Left ventricle myocardium superior (tissue), 1 donor: Measurements from ENCODE around the gene ZNF384. TPM values are rescaled to one million over a fixed set of nuclear protein-coding genes. Genes with fewer than 3 reads are reported as not detected.

Experiments
- ATAC-seq: fragments of 200-7000 bp; cut with Tn5 transposase; one replicate; pipeline ENCODE4 v1.9.1; 2020; ENCODE audit warnings: mild to moderate bottlenecking, moderate library complexity
- DNase-seq: peaks from one replicate; pipeline ENCODE4 v3.0.0-alpha.2; 2020
- intact Hi-C: fragments of 100-400 bp; cut with micrococcal nuclease; formaldehyde crosslinking; loops from one replicate; pipeline ENCODE4 v1.11.0; 2022
- total RNA-seq: library from RNA; stranded (reverse); fragmentation: NEBNext Ultra II Directional; extraction: Animal tissue kit (Norgen Biotek cat#: 25700); gene quantifications from one replicate; pipeline ENCODE4 v1.2.1, GENCODE V29; 2021
- donor health status: DM: no; HTN: yes; CAD: no; lungs with severe emphysema.

Gene ZNF384
- total RNA-seq, 1 donor from 2014 or later = 31.8 TPM

DNA sequence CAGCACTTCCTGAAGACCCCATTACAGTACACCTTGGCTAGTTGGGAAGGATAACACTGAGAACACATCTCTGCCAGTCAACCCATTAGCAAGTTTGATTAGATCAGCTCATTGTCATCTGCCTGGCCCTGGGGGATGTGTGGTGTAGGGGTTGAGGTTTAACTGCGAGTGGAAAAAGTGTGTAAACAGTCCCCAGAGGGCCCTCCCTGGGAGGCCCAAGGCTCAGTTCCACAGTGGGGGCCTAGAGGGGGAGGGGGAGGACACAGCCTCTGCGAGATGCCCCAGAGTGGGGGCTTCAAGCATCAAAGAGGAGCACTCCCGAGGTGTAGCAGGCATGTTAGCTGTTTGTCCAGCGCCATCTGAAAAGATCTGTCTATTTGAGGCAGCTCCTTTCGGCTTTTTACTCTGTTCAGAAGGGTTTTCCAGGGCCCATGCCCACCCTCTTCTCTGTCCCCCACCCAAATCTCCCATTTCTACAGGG, 53.8 kb downstream of the ZNF384 start:
- ATAC-seq (no peak), DNase-seq (no peak)
- intact Hi-C loops = no loop called here

DNA sequence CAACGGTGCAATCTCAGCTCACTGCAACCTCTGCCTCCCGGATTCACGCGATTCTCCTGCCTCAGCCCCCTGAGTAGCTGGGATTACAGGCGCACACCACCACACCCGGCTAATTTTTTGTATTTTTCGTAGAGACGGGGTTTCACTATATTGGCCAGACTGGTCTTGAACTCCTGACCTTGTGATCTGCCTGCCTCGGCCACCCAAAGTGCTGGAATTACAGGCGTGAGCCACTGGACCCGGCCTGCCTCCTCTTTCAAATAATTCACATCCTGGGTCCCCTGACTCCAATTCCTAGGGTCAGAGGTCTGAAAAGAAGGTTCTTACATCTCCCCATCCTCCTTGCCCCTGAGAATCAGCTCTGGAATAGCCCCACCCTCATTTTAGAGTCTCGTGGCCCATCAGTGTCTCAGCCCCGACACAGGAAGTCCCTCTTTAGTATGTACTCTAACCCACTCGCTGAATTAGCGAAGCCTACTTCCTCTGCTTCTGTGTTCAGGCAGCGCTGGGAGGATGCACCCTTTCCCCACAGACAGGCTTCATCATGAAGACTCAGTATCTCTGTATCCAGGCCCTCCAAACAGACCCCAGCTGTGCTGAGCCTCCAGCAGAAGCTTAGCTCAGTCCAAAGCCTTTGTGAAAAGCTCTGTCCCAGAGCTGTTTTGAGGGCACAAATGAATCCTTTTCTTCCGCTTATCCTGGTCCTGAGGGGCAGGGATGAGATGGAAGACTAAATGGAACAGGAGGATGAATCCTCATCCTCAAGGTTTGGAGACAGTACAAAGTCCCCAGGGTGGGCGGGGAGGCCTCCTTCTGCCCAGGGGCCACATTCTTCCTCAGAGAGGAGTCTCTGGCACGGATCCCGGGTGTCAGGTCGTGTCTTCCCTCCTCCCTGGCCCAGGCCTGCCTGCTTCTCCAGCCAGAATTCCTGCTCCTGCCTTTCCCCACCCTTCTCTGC, 56.9 kb downstream of the ZNF384 start:
- intact Hi-C loops = no loop called here
- DNase-seq (no peak), ATAC-seq (peak; percentile 41)

DNA sequence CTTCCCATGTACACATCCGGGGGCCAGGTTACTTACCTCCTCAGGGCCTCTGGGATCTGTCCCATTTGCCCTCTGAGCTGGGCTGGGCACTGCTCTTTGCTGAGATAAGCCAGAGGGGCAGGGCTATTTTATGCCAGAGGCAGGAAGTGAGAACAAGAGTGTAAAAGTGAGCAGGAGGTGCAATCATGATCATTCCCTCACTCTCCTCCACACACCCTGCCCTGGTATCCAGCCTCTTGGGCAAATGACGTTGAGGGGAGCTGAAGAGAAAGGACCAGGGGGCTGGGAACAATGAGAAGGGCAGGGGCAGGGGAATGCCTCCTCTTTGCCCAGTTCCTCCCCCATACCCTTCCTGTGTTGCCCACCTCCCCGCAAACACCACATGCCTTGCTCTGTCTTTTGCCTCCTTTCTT, 57.6 kb downstream of the ZNF384 start:
- intact Hi-C loops = no loop called here
- DNase-seq (peak; percentile 52), ATAC-seq (peak; percentile 87)

DNA sequence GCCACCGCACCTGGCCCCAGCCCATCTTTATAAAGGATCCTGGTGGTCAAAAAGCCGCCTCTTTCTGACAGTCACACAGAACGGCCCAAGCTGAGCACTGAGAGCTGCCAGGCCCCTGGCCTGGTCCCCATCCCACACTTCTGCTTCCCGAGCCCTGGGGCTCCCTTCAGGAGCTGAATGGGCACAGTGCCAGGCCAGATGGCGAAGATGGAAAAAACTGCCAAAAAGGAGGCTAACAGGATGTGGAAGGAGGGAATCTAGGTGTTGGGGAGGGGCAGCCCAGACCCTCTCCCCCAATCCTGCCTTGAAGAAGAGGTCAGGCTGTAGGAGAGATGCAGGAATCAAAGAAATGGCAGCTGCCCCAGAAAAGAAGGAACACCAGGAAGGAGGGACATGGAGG, 58.4 kb downstream of the ZNF384 start:
- ATAC-seq (peak; percentile 7), DNase-seq (no peak)
- intact Hi-C loops = no loop called here

DNA sequence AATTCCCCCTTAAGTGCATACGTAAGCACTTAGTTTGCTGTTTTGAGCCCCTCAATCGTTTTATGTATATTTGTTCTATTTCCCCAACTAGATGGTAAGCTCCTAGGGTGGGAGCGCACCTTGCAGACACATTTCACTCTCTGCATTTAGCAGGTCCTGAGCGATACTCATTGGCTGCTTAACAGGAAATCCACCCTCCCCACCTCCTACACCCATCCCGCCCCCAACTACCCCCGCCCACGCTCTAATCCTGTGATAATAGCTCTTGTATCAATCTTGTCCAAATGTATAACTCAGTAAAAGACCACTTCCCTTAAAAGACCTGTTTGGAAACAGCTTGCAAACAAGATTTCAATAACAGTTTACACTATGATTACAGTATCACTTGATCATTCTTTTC, 61.6 kb downstream of the ZNF384 start:
- DNase-seq = no peak
- no peak for ATAC-seq
- intact Hi-C loops = no loop called here

DNA sequence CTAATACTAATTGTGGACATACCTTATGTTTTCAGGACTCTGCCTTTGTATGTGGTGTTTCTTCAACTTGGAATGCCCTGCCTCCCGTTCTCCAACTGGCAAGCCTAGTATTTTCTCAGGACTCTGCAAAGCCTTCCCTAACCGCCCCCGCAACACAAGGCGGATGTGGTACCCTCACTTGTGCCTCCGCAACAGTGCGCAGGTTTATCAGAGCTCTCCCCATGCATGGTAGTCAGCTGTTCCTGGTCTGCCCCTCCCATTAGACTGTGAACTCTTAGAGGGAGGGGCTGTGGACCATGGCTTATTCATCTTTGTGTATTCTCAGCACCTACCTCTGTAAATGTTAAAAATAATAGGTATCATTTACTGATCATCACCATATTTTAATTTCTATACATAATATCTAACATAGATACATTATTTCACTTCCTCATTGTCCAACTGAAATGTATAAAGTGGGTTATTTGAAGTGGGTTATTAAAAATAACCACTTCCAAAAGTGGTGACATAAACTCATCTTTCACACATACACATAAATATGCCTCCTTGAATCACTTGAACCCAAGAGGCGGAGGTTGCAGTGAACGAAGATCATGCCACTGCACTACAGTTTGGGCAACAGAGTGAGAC, 62.4 kb downstream of the ZNF384 start:
- ATAC-seq (no peak), DNase-seq (no peak)
- intact Hi-C loops = no loop called here

DNA sequence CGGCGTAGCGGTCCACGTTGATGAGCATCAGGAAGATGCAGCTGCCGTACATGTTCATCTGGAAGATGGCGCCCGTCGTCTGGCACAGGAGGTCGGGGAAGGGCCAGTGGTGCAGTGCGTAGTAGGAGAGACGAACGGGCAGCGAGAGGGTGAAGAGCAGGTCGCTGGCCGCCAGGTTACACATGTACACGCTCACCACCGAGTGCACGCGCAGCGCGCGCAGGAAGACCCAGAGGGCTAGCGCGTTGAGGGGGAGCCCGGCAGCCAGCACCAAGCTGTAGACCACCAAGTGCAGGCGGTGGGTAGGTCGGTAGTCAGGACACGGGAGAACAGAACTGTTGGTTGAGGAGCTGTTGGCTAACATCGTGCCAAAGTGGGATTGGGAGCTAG, 68.3 kb downstream of the ZNF384 start:
- intact Hi-C loops = no loop called here
- DNase-seq (no peak), ATAC-seq (no peak)

DNA sequence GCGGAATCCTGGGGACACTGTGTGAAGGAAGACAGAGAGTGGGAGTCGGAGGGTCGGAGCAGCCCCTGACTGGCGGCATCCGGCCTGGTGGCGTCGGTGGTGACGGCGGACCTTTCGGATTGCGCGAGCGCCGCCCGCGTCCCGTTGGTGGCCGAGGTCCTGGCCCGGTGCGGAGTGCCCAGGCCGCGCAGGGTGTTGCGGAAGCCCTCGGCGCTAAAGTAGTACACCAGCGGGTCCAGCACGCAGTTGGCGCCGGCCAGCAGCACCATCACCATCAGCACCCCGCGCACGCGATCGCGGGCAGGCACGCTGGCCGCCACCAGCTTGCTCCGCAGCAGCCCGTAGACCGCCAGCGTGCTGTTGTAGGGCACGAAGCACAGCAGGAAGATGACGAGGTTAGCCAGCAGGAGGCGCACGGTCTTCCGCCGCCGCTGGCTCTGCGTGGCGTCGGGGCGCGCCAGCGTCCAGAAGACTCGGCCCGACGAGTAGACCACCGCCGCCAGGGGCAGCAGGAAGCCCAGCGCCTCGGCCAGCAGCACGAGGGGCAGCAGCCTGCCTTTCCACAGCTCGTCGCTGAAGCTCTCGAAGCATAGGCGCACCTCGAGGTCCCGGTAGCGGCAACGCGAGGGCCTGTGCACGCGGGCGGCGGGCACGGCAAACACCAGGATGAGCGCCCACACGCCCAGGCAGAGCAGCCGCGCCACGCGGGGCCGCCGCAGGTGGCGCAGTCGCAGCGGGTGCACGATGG, 68.9 kb downstream of the ZNF384 start:
- peak; percentile 72 for DNase-seq

DNA sequence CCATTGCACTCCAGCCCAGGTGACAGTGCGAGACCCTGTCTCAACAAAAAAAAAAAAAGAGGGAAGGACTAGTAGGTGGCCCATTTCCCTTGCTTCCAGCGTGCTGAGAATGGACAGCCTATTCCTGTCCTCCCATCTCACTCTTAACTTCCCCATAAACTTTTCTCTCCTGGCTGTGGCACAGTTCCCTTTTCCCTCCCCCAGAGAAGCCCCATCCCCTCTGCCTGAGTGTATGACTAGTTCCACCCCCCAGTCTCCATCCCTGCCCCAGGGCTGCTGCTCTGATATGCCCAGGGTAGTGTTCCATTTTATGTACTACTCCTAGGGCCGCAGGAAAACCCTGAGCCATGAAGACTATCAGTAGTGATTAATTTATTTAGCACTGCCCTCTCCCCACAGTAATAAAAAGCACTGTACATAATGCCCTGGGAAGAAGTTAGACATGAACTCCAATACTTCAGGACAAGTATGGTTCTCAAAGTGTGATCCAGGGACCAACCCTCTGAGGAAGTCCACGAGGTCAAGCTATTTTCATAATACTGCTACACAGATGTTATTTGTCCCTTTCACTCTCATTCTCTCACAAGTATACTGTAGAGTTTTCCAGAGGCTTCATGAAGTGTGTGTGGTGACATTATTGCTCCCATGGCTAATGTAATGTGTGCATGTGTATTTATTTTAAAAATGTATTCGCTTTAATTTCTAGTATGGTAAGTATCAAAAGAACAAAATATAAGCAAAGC, 70.5 kb downstream of the ZNF384 start:
- intact Hi-C loops = no loop called here
- ATAC-seq (no peak), DNase-seq (no peak)

More for the DNA sequence above, 68.9 kb downstream of the ZNF384 start:
- ATAC-seq = peak; percentile 37
- intact Hi-C loops = no loop called here

Other genes with a start within 250 kb of the ZNF384 start
- gene CD27, start 244.4 kb downstream of the ZNF384 start, total RNA-seq = 0.20 TPM
- gene TAPBPL, start 237.3 kb downstream of the ZNF384 start, total RNA-seq = 13.1 TPM
- gene VAMP1, start 218.7 kb downstream of the ZNF384 start, total RNA-seq = 3.6 TPM
- 275 TPM for gene MRPL51, start 196.1 kb downstream of the ZNF384 start, total RNA-seq
- gene NCAPD2, start 195.3 kb downstream of the ZNF384 start, total RNA-seq = 13.1 TPM
- 4,526 TPM for gene GAPDH, start 154.9 kb downstream of the ZNF384 start, total RNA-seq
- 14.9 TPM for gene IFFO1, start 133.3 kb downstream of the ZNF384 start, total RNA-seq
- 16.1 TPM for gene NOP2, start 121.1 kb downstream of the ZNF384 start, total RNA-seq
- 159 TPM for gene CHD4, start 82.0 kb downstream of the ZNF384 start, total RNA-seq
- gene LPAR5, start 53.4 kb downstream of the ZNF384 start, total RNA-seq = 8.6 TPM
- gene ACRBP, start 41.9 kb downstream of the ZNF384 start, total RNA-seq = 2.2 TPM
- 30.1 TPM for gene ING4, start 26.3 kb downstream of the ZNF384 start, total RNA-seq
- 0.25 TPM for gene PIANP, start 11.4 kb upstream of the ZNF384 start, total RNA-seq
- gene COPS7A, start 34.7 kb upstream of the ZNF384 start, total RNA-seq = 81.9 TPM
- 158 TPM for gene MLF2, start 63.8 kb upstream of the ZNF384 start, total RNA-seq
- 133 TPM for gene PTMS, start 77.0 kb upstream of the ZNF384 start, total RNA-seq
- gene LAG3, start 83.1 kb upstream of the ZNF384 start, total RNA-seq = 0.37 TPM
- gene CD4, start 100.2 kb upstream of the ZNF384 start, total RNA-seq = 8.4 TPM
- 5.3 TPM for gene GPR162, start 132.4 kb upstream of the ZNF384 start, total RNA-seq
- gene P3H3, start 139.0 kb upstream of the ZNF384 start, total RNA-seq = 11.5 TPM
- gene GNB3, start 151.6 kb upstream of the ZNF384 start, total RNA-seq = 5.4 TPM
- 0.32 TPM for gene CDCA3, start 161.9 kb upstream of the ZNF384 start, total RNA-seq
- gene USP5, start 162.8 kb upstream of the ZNF384 start, total RNA-seq = 66.2 TPM
- gene TPI1, start 178.2 kb upstream of the ZNF384 start, total RNA-seq = 855 TPM
- gene SPSB2, start 183.9 kb upstream of the ZNF384 start, total RNA-seq = 2.2 TPM
- 7.7 TPM for gene LRRC23, start 215.4 kb upstream of the ZNF384 start, total RNA-seq
- gene ENO2, start 225.2 kb upstream of the ZNF384 start, total RNA-seq = 12.0 TPM
- 83.1 TPM for gene ATN1, start 238.6 kb upstream of the ZNF384 start, total RNA-seq